GM18498 (cell line): ENCODE measurements around the gene HUS1.
"Not testable (repeated sequence)": the region's sequence is repeated elsewhere in the genome, so short reads cannot be mapped to it uniquely, and the experiment has no call there.

ENCODE experiments used
- ATAC-seq: cut with Tn5 transposase; IDR thresholded peaks from one replicate; pipeline ENCODE4 v1.9.1; 2021; ENCODE audit warnings: mild to moderate bottlenecking, moderate library complexity; ENCODE audit not compliant: unreplicated experiment

HUS1 gene

DNA sequence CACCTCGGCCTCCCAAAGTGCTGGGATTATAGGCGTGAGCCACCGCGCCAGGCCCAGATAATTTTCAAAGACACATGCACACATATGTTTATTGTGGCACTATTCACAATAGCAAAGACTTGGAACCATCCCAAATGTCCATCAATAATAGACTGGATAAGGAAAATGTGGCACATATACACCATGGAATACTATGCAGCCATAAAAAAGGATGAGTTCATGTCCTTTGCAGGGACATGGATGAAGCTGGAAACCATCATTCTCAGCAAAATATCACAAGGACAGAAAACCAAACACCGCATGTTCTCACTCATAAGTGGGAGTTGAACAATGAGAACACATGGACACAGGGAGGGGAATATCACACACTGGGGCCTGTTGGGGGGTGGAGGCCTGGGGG is 1.2 kb upstream of the HUS1 start:
- ATAC-seq, result not testable (repeated sequence)

DNA sequence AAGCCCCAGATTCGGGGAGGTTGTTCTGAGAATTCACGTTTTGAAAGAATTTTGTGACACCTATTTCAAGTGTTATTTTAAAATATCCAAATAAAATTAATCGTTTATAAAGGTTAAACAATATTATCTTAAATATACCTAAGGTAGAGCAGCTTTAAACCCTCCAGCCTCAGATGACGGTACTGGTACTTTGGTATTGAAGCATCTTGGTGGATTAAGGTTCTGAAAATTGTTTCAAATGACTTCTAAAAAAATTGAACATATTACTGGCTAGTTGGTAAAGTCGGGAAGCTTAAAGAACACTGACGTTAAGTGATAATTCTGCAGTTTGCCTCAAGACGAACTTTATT is 392 bp upstream of the HUS1 start:
- no peak for ATAC-seq

DNA sequence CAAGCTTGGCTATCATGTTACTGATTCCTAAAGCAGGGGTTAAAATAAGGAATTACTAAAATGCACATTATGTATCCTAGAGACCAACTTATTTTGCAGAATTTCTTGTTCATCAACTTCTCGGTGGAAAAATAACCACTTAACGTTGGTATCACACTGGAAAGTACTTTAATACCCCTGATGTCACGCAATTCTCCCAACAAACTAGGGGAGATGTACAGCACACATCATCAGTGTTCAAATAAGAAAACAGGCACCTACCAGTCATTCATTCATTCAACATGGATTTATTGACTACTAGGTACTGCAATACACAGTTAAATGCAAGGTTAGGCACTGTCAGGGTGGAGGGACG is 648 bp downstream of the HUS1 start:
- ATAC-seq, result no peak

DNA sequence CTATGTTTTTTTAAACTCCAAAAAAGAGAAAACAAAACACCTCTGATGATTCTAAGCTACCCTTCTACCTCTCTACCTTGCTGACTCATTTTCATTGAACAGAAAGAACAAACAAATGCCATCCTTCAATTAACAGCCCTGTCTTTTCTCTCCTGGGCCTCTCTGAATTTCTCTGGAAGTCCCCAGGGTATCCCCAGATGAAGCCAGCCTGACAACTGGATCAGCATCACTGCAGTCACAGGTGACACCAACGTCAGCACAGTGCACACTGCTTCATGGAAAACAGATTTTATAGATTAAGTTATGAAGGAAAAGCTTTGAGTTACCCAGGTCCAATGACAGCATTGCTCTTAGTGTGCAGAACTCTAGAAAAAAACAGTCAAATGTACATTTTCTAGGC is 5.7 kb downstream of the HUS1 start:
- no peak for ATAC-seq

DNA sequence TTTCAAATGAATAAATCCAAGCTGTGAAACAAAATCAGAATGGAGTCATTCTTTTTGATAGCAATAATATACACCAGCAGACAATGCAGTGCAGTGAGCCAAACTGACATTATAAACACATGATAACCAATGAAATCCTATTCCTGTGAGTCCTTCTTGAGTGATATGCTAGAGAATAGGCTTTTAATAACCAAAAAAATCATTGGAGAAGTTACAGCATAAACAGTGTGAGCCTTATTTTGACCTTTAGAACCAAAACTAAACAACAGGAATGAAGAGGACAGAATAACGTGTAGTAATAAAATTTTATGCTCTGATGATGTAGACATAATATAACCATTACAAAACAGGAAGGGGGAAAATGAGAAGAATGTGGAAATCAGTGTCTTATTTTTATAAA is 8.7 kb downstream of the HUS1 start:
- ATAC-seq, result no peak

DNA sequence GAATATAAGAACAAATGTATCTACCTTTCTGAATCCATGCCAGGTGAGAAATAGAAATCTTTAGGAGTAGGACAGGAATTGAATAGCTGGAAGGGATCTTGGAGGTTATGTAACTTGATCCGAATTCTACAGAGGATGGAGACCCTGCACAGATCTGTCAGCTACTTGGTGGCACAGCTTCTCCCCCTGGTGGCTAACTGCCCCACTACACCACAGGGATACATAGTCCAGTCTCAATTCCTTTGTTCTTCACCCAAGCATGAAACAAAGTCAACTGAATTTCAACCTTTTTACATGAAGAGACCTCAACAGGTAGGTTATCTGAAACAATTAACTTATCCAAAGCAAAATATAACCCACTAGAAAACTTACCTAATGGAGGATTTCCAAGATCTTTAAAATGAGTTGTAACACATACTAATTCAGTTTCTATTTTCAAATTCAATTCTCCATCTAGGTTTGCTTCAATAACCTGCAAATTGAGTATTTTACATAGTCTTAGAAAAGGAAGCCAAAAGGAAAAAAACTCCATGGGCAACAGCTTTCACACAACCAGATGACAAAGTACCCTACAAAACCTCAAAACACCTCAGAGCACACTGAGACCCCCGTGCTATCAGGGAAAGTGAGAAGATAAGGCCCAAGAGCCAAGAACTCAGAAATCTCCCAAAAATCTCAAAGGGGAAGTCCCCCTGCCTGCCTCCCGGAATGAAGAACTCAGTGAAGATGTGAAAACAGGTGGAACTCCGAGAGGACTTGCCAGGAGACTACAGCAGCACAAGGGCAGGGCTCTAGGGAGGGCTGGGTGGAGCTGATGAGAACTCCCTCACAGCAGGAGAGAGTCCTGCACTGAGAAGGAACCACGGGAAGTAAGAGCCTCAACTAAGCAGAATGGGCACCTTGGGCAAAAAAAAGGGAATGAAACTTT is 10.3 kb downstream of the HUS1 start:
- ATAC-seq, result peak; percentile 82

DNA sequence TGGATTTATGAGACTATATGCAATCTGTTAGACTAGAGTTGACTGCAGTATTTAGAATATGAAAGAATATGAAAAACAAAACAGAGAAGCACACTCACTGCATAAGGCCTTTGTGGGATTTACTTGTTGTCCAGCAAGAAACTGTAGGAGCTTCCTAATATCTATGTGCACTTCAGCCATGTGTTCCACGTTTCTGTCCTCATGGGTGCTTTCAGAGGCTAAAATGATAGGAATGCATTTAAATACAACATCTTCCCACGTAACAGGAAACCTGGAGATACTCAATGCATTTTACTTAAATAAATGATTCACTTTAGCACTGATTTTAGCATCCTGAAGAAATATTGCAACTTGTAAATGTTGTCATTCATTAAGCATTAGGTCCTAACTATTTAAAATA is 11.7 kb downstream of the HUS1 start:
- ATAC-seq, result no peak

DNA sequence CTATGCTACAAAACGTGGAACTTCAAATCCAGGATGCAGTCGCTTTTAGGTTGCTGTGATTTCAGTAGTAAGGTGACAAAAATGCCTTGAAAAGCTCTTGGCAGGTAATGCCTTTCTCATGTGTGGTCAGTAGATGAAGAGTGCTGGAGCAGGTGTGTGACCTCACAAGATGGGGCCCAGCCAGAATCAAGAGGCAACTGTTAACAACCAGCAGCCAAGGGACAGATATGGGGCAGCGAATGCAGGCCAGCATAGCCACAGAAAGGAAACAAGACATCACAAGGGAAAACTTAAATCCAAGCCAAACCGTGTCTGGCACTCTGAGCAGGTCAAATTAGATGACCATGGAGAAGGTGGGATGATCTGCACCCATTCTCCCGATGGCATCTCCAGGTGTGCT is 12.3 kb downstream of the HUS1 start:
- ATAC-seq, result no peak

DNA sequence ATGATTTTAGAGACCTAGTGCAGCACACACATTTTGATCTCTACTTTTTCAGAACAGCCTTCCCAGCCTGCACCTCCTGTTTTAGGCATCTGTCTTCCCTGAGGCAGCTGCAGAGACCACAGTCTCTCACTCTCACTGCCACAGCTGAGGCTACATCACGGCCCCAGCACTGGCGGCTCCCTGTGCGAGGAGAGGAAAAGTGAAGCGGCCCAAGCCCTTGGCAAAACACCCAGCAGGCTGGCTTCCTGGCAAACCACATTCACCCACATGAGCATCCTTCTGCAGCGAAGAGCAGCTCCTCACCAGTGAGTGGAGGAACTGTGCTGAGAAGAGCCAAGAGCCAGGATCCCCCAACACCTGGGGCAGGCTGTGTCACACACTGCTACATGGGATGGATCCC is 14.0 kb downstream of the HUS1 start:
- ATAC-seq, result no peak

DNA sequence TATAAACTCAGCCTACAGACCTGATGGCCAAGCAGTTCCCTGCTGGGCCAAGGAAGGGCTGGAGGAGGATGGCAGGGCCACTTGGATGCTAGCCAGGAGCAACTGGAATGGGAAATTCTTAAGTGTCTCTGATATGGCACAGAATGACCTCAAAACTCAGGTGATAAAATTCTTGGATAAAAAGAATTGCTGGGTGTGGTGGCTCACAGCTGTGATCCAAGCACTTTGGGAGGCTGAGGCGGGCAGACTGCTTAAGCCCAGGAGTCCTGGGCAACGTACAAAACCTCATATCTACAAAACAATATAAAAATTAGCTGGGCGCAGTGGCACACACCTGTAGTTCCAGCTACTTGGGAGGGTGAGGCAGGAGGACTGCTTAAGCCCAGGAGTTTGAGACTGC is 17.2 kb downstream of the HUS1 start:
- ATAC-seq, result no peak

DNA sequence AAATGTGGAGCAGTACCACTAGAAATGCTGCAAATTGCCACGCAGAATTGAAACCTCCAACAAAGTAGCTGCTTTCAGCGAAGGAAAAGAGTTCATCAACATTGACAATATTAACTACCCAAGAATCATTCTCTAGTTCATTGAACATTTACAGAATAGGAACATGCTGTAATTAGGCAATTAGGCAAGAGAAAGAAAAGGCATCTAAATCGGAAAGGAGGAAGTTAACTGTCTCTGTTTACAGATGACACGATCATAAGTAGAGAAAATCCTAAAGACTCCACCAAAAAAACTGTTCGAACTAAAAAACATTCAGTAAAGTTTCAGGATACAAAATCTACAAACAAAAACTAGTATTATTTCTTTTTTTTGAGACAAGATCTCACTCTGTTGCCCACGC is 22.3 kb downstream of the HUS1 start:
- no peak for ATAC-seq

DNA sequence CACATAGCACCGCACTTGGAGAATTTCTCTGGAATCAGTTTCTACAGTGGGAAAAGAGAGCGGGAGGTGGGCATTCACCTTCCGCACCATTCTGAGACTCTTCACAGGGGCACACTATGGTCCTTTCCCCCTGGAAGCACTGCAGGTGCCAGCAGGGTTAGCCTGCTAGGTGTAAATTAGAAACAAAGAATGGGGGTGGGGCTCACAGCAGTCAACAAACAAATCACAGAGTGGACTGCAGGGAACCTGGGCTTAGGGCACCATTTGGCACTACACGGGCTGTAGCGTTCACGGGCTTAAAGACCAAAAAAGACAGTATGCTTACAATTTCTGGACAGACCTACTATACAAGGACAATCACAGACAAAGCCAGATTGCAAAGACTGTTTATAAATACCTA is 23.2 kb downstream of the HUS1 start:
- no peak for ATAC-seq

DNA sequence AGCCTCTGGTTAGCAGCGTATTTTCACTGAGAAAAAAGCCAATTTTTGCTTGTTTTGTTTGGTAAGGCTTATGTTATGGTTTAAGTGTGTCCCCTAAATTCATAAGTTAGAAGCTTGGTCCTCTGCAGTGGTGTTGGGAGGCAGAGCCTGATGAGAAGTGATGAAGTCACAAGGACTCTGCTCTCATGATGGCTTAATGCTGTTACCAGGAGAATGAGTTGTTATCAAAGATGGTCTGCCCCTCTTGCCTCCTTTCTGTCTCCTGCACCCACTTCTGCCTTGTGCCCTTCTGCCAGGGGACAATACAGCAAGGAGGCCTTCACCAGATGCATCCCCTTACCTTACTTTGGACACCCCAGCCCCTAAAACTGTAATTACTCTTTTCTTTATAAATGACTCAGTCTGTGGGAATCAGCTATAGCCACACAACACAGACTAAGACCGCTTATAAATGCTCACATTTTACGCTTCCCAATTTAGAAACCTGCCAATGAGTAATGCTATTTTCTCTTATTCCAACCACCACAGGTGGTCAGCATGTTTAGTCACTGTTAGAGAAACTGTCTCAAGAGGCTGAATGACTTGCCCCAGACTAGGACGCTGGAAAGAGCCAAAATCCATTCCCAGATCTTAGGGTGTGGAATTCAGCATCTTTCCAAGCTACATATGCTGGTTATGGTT is 25.0 kb downstream of the HUS1 start:
- ATAC-seq, result peak; percentile 25

DNA sequence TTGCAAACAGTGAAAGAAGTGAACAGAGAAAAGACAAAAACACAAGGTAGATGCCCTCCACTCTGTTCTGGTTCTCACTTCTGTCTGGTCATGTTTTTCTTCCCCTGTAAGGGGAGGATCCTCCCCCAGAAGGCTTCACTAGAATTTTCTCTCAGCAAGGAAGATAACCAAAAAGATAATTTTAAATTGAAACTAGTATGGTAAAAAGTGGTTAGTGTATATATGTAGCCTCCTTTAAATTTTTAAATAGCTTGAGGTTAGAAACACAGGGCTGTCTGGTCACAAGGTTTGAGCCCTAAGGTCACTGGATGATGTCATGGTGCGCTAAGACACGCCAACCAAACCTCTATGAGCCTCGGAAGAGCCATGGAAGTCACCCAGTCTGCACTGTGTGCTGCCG is 25.6 kb downstream of the HUS1 start:
- ATAC-seq, result peak; percentile 70

DNA sequence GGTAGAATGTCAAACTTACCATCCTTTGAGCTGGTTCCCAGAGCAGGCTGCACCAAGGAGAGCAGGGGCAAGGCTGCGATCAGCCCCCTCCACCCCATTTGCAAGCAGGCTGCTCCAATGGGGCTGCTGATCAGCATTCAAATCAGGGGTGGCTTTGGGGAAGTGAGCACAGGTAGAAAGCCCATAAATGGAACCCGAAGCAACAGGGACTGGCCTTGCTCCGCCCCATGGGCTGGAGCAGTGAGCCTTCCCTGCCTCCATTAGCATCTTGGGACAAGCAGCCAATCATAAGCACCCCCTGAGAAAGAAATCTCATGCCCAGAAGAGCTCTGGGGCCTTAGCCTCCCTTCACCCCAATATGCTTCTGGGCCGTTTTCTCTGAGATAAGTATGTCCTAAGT is 27.2 kb downstream of the HUS1 start:
- no peak for ATAC-seq

DNA sequence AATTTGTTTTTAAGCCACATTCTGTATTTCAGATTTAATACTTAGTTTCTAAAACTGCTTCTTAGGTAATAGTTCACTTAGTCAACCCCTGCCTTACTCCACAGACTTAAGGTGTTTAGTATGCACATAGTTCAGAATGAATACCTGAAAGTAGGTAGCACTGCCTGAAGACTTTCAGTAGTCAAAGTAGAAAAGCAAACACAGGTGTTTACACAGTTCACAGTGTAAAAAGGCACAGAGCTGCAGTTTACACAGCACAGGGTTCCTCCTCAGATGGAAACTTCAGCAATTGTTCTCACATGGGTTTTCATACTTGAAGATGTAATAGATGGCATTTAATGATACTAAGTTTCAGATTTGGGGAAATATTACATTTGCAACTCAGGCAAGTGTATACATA is 28.0 kb downstream of the HUS1 start:
- ATAC-seq, result no peak

DNA sequence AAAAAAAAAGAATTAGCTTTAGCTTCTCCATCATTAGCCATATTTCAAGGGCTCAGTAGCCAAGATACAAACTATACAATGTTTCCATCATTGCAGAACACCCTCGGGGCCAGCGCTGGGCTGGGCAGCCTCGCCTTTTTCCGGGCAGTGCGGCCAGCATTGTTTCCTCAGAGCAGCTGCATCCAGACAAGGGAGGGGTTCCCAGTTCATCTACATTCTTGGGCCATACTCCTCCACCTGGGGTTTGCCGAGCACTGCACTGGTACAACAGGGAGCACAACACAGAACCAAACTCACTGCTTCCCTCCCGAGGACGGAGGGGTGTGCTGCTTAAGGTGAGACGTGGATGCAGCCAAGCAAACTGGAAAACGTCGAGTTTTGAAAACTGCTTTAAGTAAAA is 28.7 kb downstream of the HUS1 start:
- no peak for ATAC-seq

DNA sequence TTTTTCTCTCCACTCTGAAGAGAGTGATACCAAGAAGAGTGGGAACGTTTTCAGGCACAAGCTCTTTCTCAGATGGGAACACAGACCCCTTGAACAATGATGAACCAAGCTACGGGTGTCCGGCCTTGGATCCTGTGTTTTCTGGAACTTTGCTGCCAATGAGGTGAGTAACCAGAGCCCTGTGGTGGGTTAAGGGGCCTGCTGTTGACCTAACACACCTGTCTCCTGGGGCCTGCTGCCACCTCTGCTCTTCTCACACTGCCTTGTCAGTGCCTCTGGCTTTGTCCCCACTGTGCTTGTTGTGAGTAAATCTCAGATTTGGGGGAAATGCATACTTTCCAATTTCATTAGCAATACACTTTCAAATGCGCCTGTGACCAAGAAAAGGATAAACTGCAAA is 29.7 kb downstream of the HUS1 start:
- ATAC-seq, result no peak

DNA sequence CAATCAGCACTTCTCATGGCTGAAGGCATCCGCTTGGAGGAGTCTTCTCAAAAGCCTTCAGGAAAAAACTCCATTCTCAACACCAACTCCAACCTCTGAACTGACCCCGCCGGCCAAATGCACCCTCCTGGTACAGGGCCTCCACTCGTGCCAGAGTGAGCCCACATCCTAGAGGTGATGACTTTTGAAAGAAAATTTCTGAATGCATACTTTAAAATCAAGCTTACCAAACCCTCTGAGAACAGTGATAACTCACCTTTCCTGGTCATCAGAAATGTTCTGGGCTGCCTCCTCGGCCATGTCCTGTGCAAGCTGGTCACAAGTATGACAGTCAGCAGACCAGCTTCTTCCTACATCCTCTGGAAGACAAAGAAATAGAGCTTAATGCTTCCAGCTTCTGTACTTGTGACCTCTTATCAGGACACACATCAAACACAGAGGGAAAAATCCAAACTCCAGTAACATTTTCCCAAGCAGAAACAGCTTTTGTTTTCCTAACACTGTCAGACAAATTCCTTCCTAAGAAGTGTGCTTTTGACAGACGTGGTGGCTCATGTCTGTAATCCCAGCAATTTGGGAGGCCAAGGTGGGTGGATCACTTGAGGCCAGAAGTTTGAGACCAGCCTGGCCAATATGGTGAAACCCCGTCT is 31.1 kb downstream of the HUS1 start, which contains the start of gene PKD1L1:
PKD1L1 (minus strand) TSS at position 326 of the 650 bp plus-strand sequence; CDS start at position 300, 26 bp downstream.
- ATAC-seq, result no peak

DNA sequence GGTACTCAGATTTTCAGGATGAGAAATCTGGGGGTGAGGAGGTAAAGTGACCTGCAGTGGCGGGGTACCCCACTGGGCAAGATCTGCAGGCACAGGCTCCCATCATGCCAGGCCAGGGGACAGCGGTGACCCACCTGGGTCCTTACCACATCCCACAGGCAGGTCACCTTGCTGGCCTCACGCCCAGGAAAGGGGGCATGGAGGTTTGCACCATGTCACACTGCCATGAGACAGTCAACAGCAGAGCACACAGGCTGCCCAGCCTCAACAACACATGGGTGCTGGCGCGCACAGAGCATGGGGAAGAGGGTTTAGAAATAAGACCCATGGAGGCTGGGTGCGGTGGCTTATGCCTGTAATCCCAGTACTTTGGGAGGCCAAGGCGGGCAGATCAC is 32.1 kb downstream of the HUS1 start:
- no peak for ATAC-seq

DNA sequence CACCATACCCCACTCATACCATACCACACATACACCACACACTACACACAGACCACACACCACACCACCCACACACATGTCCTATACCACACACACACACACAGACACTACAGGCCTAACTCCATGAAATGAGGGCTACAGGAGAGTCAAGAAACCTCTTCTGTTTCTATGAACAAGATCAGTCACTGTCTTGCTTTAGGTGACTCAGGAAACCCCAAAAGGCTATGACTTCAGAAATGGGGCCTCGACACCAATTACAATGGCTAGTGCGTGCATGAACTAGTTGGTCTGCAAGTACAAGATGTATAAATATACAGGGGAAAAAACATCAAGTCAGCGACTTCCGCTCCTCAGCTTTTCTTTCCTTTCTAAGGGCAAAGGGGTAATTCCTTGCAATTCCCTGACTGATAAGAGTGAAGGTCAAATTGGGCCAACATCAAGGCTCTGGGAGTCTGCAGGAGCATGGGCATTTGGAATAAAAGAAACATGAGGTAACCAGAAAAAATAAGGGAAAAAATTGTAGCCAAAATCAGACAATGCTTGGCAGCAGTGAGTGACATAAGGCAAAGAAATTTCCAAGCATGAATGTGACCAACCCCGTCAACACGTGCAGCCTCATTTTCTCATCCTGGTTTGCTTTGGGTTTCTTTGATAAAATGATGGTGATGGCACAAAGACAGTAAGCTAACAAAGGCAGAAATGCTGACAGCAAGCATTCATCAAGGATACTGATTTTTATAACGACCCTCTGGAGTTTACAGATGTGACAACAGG is 32.6 kb downstream of the HUS1 start:
- ATAC-seq, result no peak
